ENCODE results near the gene IZUMO1.

GRCh38 chr19:48777720-48778119, 31.0 kb upstream of the IZUMO1 start:
- no peak for TF ChIP-seq ZFX (IDR thresholded peaks at IDR 0.05)
- TF ChIP-seq CTCF (conservative IDR thresholded peaks at IDR 0.05): no peak
